ENCODE measurements around the gene CTNNA3. TPM values are rescaled to one million over a fixed set of nuclear protein-coding genes. Genes with fewer than 3 reads are reported as not detected.

The CTNNA3 gene
- total and polyA plus RNA-seq, 4 donors: 0.16 to 2.4 (median 1.4) TPM

- Histone ChIP-seq H3K4me1 (ENCODE audit: control insufficient read depth in 4 of 4, insufficient read depth in 4 of 4, low read length in 3 of 4) (no peaks in the 10 kb centered on the region), H3K9ac (ENCODE audit: low read depth in 1 of 2, low read length in 2 of 2) (no peak overlapping the region), H3K36me3 (ENCODE audit: control insufficient read depth in 4 of 4, insufficient read depth in 3 of 4, low read depth in 1 of 4, low read length in 3 of 4) (no peaks in the 10 kb centered on the region), H3K4me3 (ENCODE audit: low read depth in 1 of 3, low read length in 3 of 3) (no peak overlapping the region), H3K27ac (ENCODE audit: low read depth in 1 of 2, low read length in 2 of 2) (no peak overlapping the region), H3K9me3 (ENCODE audit: control insufficient read depth in 4 of 4, low read length in 3 of 4) (no peaks in the 10 kb centered on the region), H3K27me3 (ENCODE audit: control insufficient read depth in 4 of 4, insufficient read depth in 4 of 4, low read length in 3 of 4) (no peaks in the 10 kb centered on the region)
- no peak for DNase-seq (ENCODE audit: low spot score)
- TF ChIP-seq RAD21 (IDR thresholded peaks at IDR 0.05): no peak
- TF ChIP-seq CTCF (IDR thresholded peaks at IDR 0.05; ENCODE audit: low read depth, low read length, missing input control): no peak
- TF ChIP-seq ZBTB33 (IDR thresholded peaks at IDR 0.05): no peak
- TF ChIP-seq FOXA2 (IDR thresholded peaks at IDR 0.05): no peak
- TF ChIP-seq ATF3 (IDR thresholded peaks at IDR 0.05): no peak
- TF ChIP-seq JUND (IDR thresholded peaks at IDR 0.05): no peak
- TF ChIP-seq YY1 (IDR thresholded peaks at IDR 0.05): no peak
- no peak for TF ChIP-seq FOXA1 (IDR thresholded peaks at IDR 0.05)
- TF ChIP-seq REST (IDR thresholded peaks at IDR 0.05): no peak
- TF ChIP-seq RXRA (IDR thresholded peaks at IDR 0.05): no peak
- TF ChIP-seq HNF4A (conservative IDR thresholded peaks at IDR 0.05): no peak
- no peak for TF ChIP-seq MAX (IDR thresholded peaks at IDR 0.05)
- no peak for TF ChIP-seq NR2F2 (IDR thresholded peaks at IDR 0.05)
- TF ChIP-seq TAF1 (conservative IDR thresholded peaks at IDR 0.05): no peak
- TF ChIP-seq HNF4G (IDR thresholded peaks at IDR 0.05): no peak
- no peak for TF ChIP-seq GABPA (IDR thresholded peaks at IDR 0.05 in 1 of 2, conservative IDR thresholded peaks at IDR 0.05 in 1 of 2)
- TF ChIP-seq SP1 (IDR thresholded peaks at IDR 0.05): no peak
- no peak for TF ChIP-seq EGR1 (IDR thresholded peaks at IDR 0.05; ENCODE audit: low read depth in 2 of 2)
- WGBS: 97% methylated on average over 3 of the region's 3 CpGs
These were observed 393.3 kb downstream of the CTNNA3 start for GRCh38 chr10:67302701-67303100.
